Hair follicle dermal papilla cell (primary cell): ENCODE measurements around the gene TP53AIP1. TPM values are rescaled to one million over a fixed set of nuclear protein-coding genes. Genes with fewer than 3 reads are reported as not detected.

Source experiments
- total RNA-seq: library from RNA; depleted of rRNA; stranded (reverse); fragments of >200 nt; gene quantifications from 2 replicates; pipeline ENCODE4 v1.2.3, GENCODE V29; 2012

TP53AIP1 gene
- 0.12 and 0.16 TPM in 2 replicates for total RNA-seq

GRCh38 chr11:128942817-128943427 is at the start of gene TP53AIP1:
Gene TP53AIP1, minus strand, starts transcription at chr11:128942871. Its CDS starts 5,053 bp downstream, at chr11:128937818.

GRCh38 chr11:128890543-128891368 is 51.9 kb downstream of the TP53AIP1 start, which contains the start of gene KCNJ5:
Gene KCNJ5, plus strand, starts transcription at chr11:128891356. Its CDS starts 19,918 bp downstream, at chr11:128911274.

Other genes with a start within 250 kb of the TP53AIP1 start
- 12.6 and 12.8 TPM in 2 replicates for gene FLI1, start 248.8 kb downstream of the TP53AIP1 start, total RNA-seq
- 0.12 TPM in 1 of 2 replicates, not detected in the other for gene KCNJ1, start 75.6 kb downstream of the TP53AIP1 start, total RNA-seq
- gene KCNJ5, start 51.5 kb downstream of the TP53AIP1 start, total RNA-seq, result 0.12 and 0.32 TPM in 2 replicates
- gene ARHGAP32, start 249.5 kb upstream of the TP53AIP1 start, total RNA-seq, result 17.6 and 22.9 TPM in 2 replicates